Mucosa of stomach (tissue), 1 donor: Measurements from ENCODE around the gene SH3TC2.
A peak's percentile ranks its signal among the peaks of the same experiment; 100 is the strongest.

Source experiments
- H3K27me3 ChIP-seq: one replicate; pipeline ENCODE4 v1.7.0; 2013; ENCODE audit warnings: mild to moderate bottlenecking, low read length; ENCODE audit not compliant: control insufficient read depth, insufficient read depth
- H3K36me3 ChIP-seq: one replicate; pipeline ENCODE4 v1.7.0; 2013; ENCODE audit warnings: low read length; ENCODE audit not compliant: control insufficient read depth, insufficient read depth
- H3K4me1 ChIP-seq: one replicate; pipeline ENCODE4 v1.7.0; 2013; ENCODE audit warnings: mild to moderate bottlenecking, low read length; ENCODE audit not compliant: control insufficient read depth, insufficient read depth
- H3K4me3 ChIP-seq: one replicate; pipeline ENCODE4 v1.7.0; 2013; ENCODE audit warnings: low read length
- H3K9ac ChIP-seq: one replicate; pipeline ENCODE4 v1.7.0; 2013; ENCODE audit warnings: mild to moderate bottlenecking, low read length, moderate library complexity
- H3K9me3 ChIP-seq: one replicate; pipeline ENCODE4 v1.7.0; 2013; ENCODE audit warnings: mild to moderate bottlenecking, low read length, moderate library complexity; ENCODE audit not compliant: control insufficient read depth
- donor health status: Pancreatic carcinoma.

The SH3TC2 gene

DNA sequence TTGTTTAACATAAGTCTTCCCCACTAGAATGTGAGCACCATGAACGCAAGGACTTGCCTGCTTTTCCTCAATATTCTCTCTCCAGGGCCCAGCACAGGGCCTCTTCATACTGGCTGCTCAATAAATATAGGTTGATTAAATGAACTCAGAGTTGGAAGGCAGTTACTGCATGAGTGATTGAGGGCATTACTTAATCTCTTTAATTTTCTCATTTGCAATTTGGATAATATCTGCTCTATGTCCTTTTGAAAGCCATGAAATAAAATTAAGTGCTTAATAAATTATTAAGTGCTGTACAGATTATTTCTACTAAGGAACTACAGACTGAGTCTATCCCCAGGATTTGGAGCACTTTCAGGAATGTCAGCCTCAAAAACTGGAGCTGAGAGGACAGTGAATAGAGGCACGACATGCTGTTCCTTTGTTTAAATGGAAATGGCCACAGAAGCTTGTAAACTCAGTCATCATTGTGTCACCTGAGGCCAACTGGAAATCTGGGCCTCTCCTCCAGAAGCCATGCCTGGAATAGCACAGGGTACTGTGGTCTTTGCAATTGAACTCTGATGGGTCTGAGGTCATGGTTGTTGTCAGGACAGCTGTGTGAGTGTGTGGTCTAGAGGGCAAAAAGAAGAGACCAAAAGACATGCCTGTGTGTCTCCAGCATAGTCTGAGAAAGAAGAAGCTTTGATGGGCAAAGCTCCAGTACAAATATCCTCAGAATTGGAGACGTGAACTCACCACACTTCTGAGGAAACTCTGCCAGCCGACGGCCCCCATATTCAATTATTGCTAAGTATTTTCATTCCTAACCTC lies 86.1 kb downstream of the SH3TC2 start:
- no peak overlapping the region for H3K9ac ChIP-seq
- no peaks in the 10 kb centered on the region for H3K27me3 ChIP-seq
- H3K36me3 ChIP-seq, result no peaks in the 10 kb centered on the region
- peaks cover 30% of the 10 kb centered on the region for H3K4me1 ChIP-seq
- H3K4me3 ChIP-seq, result no peak overlapping the region
- no peaks in the 10 kb centered on the region for H3K9me3 ChIP-seq

DNA sequence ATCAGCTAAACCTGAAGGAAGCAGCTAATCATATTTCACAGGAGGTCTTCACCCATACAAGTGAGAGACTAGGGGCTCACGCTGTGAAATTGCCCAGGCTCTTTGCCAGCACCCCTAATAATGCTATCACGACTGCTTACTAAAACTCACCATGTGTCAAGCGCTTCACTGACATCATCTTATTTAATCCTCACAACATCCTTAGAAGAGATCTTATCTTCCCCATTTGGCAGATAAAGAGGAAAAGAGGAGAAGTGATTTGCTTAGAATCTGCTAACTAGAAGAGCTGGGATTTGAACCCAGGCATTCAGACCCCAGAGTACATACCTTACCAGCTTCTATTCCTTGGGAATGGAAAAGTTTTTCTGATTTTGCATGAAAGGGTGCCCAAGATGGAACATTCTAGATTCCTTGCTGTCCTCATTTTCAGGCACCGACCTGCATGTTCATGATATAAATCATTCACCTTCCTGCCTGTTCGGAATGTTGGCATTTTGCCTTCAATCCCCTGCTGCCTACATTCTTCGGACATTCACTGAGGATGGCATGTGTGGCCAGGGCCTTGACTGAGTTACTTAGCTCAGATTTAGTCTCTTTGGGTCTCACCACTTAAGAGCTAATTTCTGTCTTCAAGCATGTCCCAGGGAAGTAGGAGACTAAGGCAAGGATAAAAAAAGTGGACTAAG lies 88.1 kb downstream of the SH3TC2 start:
- H3K9ac ChIP-seq, result no peak overlapping the region
- no peaks in the 10 kb centered on the region for H3K9me3 ChIP-seq
- H3K4me3 ChIP-seq, result no peak overlapping the region
- H3K36me3 ChIP-seq, result no peaks in the 10 kb centered on the region
- H3K4me1 ChIP-seq, result peaks cover 39% of the 10 kb centered on the region
- no peaks in the 10 kb centered on the region for H3K27me3 ChIP-seq

DNA sequence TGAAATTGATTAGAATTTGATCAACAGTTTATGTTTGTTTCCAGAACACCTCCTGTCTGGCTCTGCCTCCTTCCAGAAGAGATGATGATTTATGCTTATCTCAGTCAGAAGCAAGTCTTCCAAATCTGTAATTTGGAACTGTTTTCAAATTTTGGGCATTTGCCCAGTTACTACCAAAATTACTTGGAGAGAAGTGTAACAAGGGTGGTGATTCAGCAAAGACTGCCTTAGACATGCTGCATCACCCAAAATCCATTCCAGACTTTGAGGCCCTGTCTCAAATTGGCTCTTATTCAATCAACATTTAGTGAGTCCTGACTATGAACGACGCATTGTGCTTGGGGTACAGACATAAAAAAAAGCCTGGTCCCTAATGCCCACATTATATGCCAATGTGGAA lies 89.4 kb downstream of the SH3TC2 start:
- no peak overlapping the region for H3K9ac ChIP-seq
- H3K4me1 ChIP-seq, result peaks cover 33% of the 10 kb centered on the region
- H3K4me3 ChIP-seq, result no peak overlapping the region
- H3K27me3 ChIP-seq, result no peaks in the 10 kb centered on the region
- H3K9me3 ChIP-seq, result no peaks in the 10 kb centered on the region
- H3K36me3 ChIP-seq, result no peaks in the 10 kb centered on the region

DNA sequence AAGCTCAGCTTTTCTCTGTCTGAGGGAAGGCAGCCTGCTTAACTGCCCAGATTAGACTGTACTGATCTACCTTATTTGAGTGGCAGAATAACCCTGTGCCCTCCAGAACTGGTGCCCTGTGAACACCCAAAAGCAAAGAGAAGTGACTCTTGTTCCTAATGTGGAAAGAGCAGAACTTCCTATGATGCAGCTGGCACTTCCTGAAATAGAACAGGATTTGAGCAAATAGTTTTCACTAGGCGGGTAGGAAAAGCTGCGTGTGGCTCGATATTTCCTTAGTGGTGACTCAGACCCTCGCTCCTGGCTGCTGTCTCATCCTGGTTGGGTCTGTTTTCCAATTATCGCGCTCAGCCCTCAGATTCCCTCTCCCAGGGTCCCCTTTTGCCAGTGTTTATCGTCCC lies 89.9 kb downstream of the SH3TC2 start:
- Histone ChIP-seq H3K9ac (peak overlapping the region; percentile 11), H3K36me3 (no peaks in the 10 kb centered on the region), H3K4me3 (no peak overlapping the region), H3K27me3 (no peaks in the 10 kb centered on the region), H3K9me3 (no peaks in the 10 kb centered on the region), H3K4me1 (peaks cover 33% of the 10 kb centered on the region)

DNA sequence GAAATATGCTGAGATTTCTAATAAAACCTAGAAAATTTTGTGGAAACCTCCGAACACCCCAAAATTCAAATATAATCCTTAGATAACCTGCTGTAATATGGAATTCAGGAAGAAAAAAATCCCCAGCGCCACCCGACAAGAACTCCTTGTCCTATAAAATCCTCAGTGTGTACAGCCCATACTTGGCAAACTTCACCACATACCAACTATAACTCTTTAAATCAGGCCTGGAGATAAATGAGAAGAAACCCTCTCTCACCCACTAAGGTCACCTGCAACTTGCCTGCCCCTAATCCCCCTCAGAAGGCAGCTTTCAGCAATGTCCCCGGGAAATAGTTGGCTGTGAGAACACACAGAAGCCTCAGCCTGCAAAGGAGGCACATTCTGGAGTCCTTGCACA lies 90.5 kb downstream of the SH3TC2 start:
- H3K9me3 ChIP-seq, result no peaks in the 10 kb centered on the region
- no peaks in the 10 kb centered on the region for H3K36me3 ChIP-seq
- peak overlapping the region; percentile 11 for H3K9ac ChIP-seq
- H3K4me3 ChIP-seq, result no peak overlapping the region
- H3K4me1 ChIP-seq, result peaks cover 32% of the 10 kb centered on the region
- H3K27me3 ChIP-seq, result no peaks in the 10 kb centered on the region

DNA sequence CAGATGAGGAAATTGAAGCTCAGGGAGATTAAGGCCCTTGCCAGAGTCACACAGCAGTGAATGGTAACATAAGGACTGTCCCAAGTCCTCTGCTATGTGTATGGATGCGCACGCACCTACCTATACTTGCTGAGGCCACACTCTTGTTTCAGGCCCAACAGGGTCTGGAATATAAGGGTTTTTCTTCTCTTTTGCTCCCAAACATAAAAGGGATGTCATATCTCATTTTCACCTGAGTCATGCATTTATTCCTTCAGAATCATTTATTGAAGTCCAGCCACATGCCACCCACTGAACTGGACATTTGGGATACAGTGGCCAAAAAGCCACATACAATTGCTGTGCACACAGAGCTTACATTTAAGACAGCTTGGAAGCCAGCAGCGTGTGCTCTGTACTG lies 92.0 kb downstream of the SH3TC2 start:
- Histone ChIP-seq H3K4me3 (no peak overlapping the region), H3K4me1 (peaks cover 45% of the 10 kb centered on the region), H3K9me3 (no peaks in the 10 kb centered on the region), H3K36me3 (no peaks in the 10 kb centered on the region), H3K9ac (no peak overlapping the region), H3K27me3 (no peaks in the 10 kb centered on the region)

DNA sequence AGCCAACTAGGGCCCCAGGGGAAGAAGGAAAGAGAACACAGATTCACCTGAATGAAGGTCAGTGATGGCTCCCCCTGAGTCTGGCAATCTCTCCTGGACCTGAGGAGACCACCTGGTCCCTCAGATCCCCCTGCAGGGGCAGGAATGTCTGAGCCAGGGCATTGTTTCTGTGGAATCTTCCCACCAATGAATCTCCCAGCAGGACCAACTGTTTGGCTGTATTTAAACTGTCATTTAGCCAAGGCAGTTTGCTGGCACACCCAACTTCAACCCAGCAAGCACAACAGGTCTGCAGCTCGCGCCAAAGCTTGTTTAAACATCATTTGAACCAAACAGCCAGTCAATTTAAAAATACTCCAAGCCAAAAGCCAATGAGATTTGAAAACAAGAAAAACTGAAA lies 92.6 kb downstream of the SH3TC2 start:
- Histone ChIP-seq H3K9ac (no peak overlapping the region), H3K36me3 (no peaks in the 10 kb centered on the region), H3K27me3 (no peaks in the 10 kb centered on the region), H3K4me1 (peaks cover 45% of the 10 kb centered on the region), H3K4me3 (no peak overlapping the region), H3K9me3 (no peaks in the 10 kb centered on the region)

DNA sequence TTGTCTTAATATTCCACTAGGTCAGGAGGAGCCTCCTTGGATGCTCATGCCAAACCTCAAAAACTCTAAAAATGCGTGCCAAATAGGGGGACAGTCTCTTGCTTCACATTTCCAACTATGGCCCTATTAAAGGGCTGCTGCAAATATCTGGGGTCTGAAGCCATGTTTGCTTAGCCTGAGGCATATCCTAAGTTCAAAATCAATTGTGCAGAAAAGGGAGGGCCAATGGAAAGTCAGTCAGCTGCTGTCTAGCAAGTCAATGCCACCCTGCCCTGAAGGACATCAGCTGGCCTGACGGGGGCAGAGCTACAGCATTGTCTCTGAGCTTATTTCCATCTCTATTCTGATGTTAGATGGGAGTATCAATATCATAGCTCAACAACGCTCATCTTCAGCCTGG lies 93.6 kb downstream of the SH3TC2 start:
- H3K4me1 ChIP-seq, result peaks cover 45% of the 10 kb centered on the region
- H3K9me3 ChIP-seq, result no peaks in the 10 kb centered on the region
- no peak overlapping the region for H3K4me3 ChIP-seq
- H3K9ac ChIP-seq, result no peak overlapping the region
- no peaks in the 10 kb centered on the region for H3K27me3 ChIP-seq
- H3K36me3 ChIP-seq, result no peaks in the 10 kb centered on the region

DNA sequence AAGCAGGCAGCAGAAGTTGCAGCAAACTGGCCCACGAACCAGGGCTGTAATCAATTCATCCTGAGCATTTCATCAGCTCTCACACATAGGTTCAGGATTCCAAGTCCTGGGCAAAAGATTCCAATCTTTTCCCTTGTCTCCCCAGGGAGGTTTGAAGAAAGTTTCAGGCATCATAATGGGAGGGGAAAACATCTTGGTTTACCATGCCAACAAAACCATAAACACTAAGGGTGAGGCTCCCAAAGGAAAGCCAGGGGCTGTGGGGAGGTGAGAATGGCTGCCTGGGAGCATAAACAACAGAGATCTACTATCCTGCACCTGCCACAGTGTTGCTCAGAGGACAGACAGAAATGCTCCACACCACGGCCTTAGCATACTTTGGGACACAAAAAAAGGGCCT lies 94.6 kb downstream of the SH3TC2 start:
- Histone ChIP-seq H3K4me1 (peaks cover 45% of the 10 kb centered on the region), H3K9ac (no peak overlapping the region)

DNA sequence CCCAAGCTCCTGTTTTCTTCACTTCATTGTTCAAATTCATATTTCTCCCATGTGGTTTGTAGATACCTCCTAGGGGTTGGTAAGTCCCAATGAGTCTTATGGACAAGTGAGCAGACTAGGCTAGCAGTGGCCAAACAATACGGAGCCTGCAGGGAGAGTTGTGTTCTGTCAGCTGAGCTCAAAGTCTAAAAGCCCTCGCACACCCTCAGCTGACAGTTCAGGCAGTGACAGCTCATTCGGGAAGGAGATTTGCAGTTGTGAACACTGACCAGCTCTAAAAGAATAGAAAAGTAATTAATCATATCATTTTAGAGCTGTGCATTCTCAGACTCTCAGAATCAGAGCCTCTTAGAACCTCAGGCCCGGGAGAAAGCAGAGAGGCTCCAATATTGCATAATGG lies 95.1 kb downstream of the SH3TC2 start:
- no peak overlapping the region for H3K4me3 ChIP-seq
- no peak overlapping the region for H3K9ac ChIP-seq
- no peaks in the 10 kb centered on the region for H3K27me3 ChIP-seq
- H3K4me1 ChIP-seq, result peaks cover 41% of the 10 kb centered on the region
- no peaks in the 10 kb centered on the region for H3K9me3 ChIP-seq
- H3K36me3 ChIP-seq, result no peaks in the 10 kb centered on the region

More for the DNA sequence above, 94.6 kb downstream of the SH3TC2 start:
- Histone ChIP-seq H3K9me3 (no peaks in the 10 kb centered on the region), H3K27me3 (no peaks in the 10 kb centered on the region), H3K4me3 (no peak overlapping the region), H3K36me3 (no peaks in the 10 kb centered on the region)

DNA sequence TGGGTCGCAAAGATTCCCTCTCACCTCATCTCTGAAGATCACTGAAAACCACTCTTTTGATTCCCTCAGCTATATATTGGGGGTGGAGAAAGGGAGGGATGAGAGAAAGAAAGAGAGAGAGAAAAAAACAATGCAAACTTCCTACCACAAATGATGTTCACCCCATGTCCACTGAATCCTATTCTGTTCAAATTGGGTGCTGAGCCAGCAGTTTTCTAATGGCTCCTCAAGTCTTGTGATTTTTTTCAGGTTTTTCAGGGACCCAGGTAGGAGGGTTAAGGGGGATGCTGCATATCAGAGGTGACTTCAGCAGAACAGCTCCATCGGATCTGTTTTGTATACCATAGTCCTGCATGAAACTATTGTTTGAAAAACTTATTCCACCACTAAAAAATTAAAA lies 95.9 kb downstream of the SH3TC2 start:
- Histone ChIP-seq H3K36me3 (no peaks in the 10 kb centered on the region), H3K9me3 (no peaks in the 10 kb centered on the region), H3K27me3 (no peaks in the 10 kb centered on the region), H3K9ac (no peak overlapping the region), H3K4me3 (no peak overlapping the region), H3K4me1 (peaks cover 39% of the 10 kb centered on the region)

DNA sequence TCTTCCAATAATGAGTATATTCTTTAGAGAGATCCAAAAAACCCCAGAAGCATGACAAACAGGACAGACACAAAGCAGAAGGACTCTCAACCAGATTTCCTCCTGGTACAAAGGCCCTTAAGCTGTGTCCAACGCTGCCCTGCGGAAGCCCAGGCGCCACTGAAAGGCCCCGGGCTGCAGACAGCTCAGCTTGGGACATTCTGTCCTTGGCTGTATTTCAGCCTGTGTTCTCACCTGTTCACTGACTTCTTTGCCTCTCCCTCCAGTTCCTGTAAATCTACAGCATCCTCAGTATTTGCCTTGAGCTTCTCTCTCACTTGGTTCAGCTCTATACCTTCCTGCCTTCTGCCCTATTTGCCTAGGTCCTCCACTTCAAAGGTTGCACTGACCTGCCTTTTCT lies 96.5 kb downstream of the SH3TC2 start:
- no peak overlapping the region for H3K9ac ChIP-seq
- H3K36me3 ChIP-seq, result no peaks in the 10 kb centered on the region
- no peak overlapping the region for H3K4me3 ChIP-seq
- peaks cover 42% of the 10 kb centered on the region for H3K4me1 ChIP-seq
- H3K9me3 ChIP-seq, result no peaks in the 10 kb centered on the region
- no peaks in the 10 kb centered on the region for H3K27me3 ChIP-seq
